GM12892 (cell line): ENCODE data around the gene ZNF365.

Experiments used
- DNase-seq: peaks from one replicate; pipeline ENCODE4 v3.0.0; 2011; ENCODE audit not compliant: insufficient read length
- FAIRE-seq: peaks from 2 replicates; lab custom pipeline; 2011; peaks lifted over from hg19 to GRCh38; lab: Jason Lieb, UNC
- POLR2A ChIP-seq: IDR thresholded peaks from 2 replicates; pipeline ENCODE4 v1.6.1; 2011; ENCODE audit warnings: low read depth, low read length, control low read depth
- POLR2AphosphoS5 ChIP-seq: IDR thresholded peaks from 2 replicates; pipeline ENCODE4 v1.6.1; 2011; ENCODE audit warnings: low read depth, low read length, control low read depth
- TAF1 ChIP-seq: IDR thresholded peaks from 2 replicates; pipeline ENCODE4 v1.6.1; 2011; ENCODE audit warnings: low read depth, mild to moderate bottlenecking, control low read depth, low read length, borderline replicate concordance

ZNF365 gene

GRCh38 chr10:62381385-62382102 is 7.4 kb downstream of the ZNF365 start:
- no peak for FAIRE-seq
- TF ChIP-seq POLR2A (no peak), POLR2AphosphoS5 (no peak), TAF1 (no peak)
- no peak for DNase-seq

- no peak for TF ChIP-seq POLR2AphosphoS5
- TF ChIP-seq TAF1, result no peak
- TF ChIP-seq POLR2A, result no peak
- DNase-seq (no peak), FAIRE-seq (no peak)
Measured at GRCh38 chr10:62382831-62383230, 8.7 kb downstream of the ZNF365 start.

- no peak for FAIRE-seq
- no peak for TF ChIP-seq TAF1
- TF ChIP-seq POLR2AphosphoS5, result no peak
- no peak for TF ChIP-seq POLR2A
- DNase-seq, result no peak
Measured at GRCh38 chr10:62384057-62384446, 9.9 kb downstream of the ZNF365 start.

GRCh38 chr10:62384447-62385081 is 10.4 kb downstream of the ZNF365 start:
- DNase-seq (no peak), FAIRE-seq (no peak)
- TF ChIP-seq POLR2AphosphoS5, result no peak
- no peak for TF ChIP-seq TAF1
- TF ChIP-seq POLR2A, result no peak

- no peak for TF ChIP-seq POLR2A
- TF ChIP-seq TAF1, result no peak
- no peak for TF ChIP-seq POLR2AphosphoS5
- FAIRE-seq (no peak), DNase-seq (no peak)
Measured at GRCh38 chr10:62386356-62387320, 12.5 kb downstream of the ZNF365 start.

- DNase-seq (no peak), FAIRE-seq (no peak)
Measured at GRCh38 chr10:62388328-62388727, 14.2 kb downstream of the ZNF365 start.

GRCh38 chr10:62390497-62391176 is 16.5 kb downstream of the ZNF365 start:
- no peak for FAIRE-seq
- TF ChIP-seq POLR2A, result no peak
- TF ChIP-seq TAF1, result no peak
- TF ChIP-seq POLR2AphosphoS5, result no peak
- no peak for DNase-seq

More at GRCh38 chr10:62388328-62388727, 14.2 kb downstream of the ZNF365 start:
- TF ChIP-seq POLR2AphosphoS5 (no peak), TAF1 (no peak), POLR2A (no peak)

- no peak for FAIRE-seq
- DNase-seq, result no peak
- TF ChIP-seq POLR2AphosphoS5 (no peak), TAF1 (no peak), POLR2A (no peak)
Measured at GRCh38 chr10:62393237-62393636, 19.1 kb downstream of the ZNF365 start.

- FAIRE-seq (no peak), DNase-seq (no peak)
- no peak for TF ChIP-seq POLR2AphosphoS5
- no peak for TF ChIP-seq POLR2A
- no peak for TF ChIP-seq TAF1
Measured at GRCh38 chr10:62394556-62395018, 20.4 kb downstream of the ZNF365 start.

GRCh38 chr10:62395892-62396291 is 21.7 kb downstream of the ZNF365 start:
- DNase-seq (no peak), FAIRE-seq (no peak)
- TF ChIP-seq TAF1, result no peak
- TF ChIP-seq POLR2AphosphoS5, result no peak
- no peak for TF ChIP-seq POLR2A

- no peak for TF ChIP-seq TAF1
- TF ChIP-seq POLR2A, result no peak
- no peak for TF ChIP-seq POLR2AphosphoS5
- FAIRE-seq, result no peak
- DNase-seq, result no peak
Measured at GRCh38 chr10:62396864-62397263, 22.7 kb downstream of the ZNF365 start.

- FAIRE-seq, result no peak
- no peak for TF ChIP-seq POLR2AphosphoS5
- TF ChIP-seq TAF1, result no peak
- no peak for TF ChIP-seq POLR2A
Measured at GRCh38 chr10:62399211-62399610, 25.0 kb downstream of the ZNF365 start.

More at GRCh38 chr10:62399211-62399610, 25.0 kb downstream of the ZNF365 start:
- DNase-seq, result no peak
